Measurements from ENCODE around the gene FHIT. TPM values are rescaled to one million over a fixed set of nuclear protein-coding genes. Genes with fewer than 3 reads are reported as not detected.

FHIT gene
- total and polyA plus RNA-seq, 2 donors from 2014 or later = 20.2 to 61.2 TPM

DNA sequence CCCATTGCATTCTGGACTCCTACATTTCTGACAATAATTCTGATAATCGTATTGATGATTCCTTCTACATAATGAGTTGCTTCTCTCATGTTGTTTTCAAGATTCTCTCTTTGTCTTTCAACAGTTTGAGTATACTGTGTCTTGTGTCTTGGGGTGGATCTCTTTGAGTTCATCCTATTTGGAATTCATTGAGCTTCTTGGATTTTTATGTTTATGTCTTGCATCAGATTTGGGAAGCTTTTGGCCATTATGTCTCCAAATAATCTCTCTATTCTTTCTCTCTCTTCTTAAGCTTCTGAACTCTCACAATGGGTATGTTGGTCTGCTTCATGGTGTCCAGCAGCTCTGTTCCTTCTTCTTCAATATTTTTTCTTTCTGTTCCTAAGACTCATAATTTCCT lies 592.2 kb downstream of the FHIT start:
- FAIRE-seq (no peak), DNase-seq (no peak)
- H3K9ac ChIP-seq (ENCODE audit: low read length in 3 of 3) = no peak overlapping the region
- H3K9me3 ChIP-seq (ENCODE audit: control insufficient read depth in 2 of 3, insufficient read depth in 1 of 3, low read length in 3 of 3) = peaks cover 0 to 13% (median 0%) of the 10 kb centered on the region in 3 donors
- no peaks in the 10 kb centered on the region for H3K4me1 ChIP-seq (ENCODE audit: control insufficient read depth in 2 of 3, insufficient read depth in 2 of 3, low read depth in 1 of 3, low read length in 3 of 3)
- H3K27ac ChIP-seq (ENCODE audit: low read depth in 2 of 2, low read length in 2 of 2) = no peak overlapping the region
- H3K4me3 ChIP-seq (ENCODE audit: low read length in 3 of 3) = no peak overlapping the region
- intact Hi-C loops (cut with DNase I) = no loop called here
- H3K36me3 ChIP-seq (ENCODE audit: control insufficient read depth in 2 of 3, insufficient read depth in 3 of 3, low read length in 3 of 3) = no peaks in the 10 kb centered on the region
- no peaks in the 10 kb centered on the region for H3K27me3 ChIP-seq (ENCODE audit: control insufficient read depth, insufficient read depth, low read length)
- TF ChIP-seq, protein P1, sequence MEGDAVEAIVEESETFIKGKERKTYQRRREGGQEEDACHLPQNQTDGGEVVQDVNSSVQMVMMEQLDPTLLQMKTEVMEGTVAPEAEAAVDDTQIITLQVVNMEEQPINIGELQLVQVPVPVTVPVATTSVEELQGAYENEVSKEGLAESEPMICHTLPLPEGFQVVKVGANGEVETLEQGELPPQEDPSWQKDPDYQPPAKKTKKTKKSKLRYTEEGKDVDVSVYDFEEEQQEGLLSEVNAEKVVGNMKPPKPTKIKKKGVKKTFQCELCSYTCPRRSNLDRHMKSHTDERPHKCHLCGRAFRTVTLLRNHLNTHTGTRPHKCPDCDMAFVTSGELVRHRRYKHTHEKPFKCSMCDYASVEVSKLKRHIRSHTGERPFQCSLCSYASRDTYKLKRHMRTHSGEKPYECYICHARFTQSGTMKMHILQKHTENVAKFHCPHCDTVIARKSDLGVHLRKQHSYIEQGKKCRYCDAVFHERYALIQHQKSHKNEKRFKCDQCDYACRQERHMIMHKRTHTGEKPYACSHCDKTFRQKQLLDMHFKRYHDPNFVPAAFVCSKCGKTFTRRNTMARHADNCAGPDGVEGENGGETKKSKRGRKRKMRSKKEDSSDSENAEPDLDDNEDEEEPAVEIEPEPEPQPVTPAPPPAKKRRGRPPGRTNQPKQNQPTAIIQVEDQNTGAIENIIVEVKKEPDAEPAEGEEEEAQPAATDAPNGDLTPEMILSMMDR (IDR thresholded peaks at IDR 0.05; ENCODE audit: borderline replicate concordance, extremely low read depth, insufficient read depth) = no peak

DNA sequence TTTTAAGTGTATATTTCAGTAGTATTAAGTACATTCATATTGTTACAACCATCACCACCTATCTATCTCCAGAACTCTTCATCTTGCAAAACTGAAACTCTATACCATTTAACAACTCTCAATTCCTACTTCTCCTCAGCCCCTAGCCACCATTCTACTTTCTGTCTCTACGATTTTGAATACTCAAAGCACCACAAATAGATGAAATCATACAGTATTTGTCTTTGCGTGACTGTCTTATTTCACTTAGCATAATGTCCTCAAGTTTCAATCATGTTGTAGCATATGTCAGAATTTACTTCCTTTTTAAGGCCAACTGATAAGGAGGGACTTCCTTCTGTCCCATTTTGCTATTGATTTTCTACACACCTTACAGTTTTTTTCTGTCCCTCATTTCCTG lies 593.3 kb downstream of the FHIT start:
- Histone ChIP-seq H3K9me3 (ENCODE audit: control insufficient read depth in 2 of 3, insufficient read depth in 1 of 3, low read length in 3 of 3) (peaks cover 0 to 13% (median 0%) of the 10 kb centered on the region in 3 donors), H3K9ac (ENCODE audit: low read length in 3 of 3) (no peak overlapping the region), H3K4me1 (ENCODE audit: control insufficient read depth in 2 of 3, insufficient read depth in 2 of 3, low read depth in 1 of 3, low read length in 3 of 3) (no peaks in the 10 kb centered on the region), H3K4me3 (ENCODE audit: low read length in 3 of 3) (no peak overlapping the region), H3K27ac (ENCODE audit: low read depth in 2 of 2, low read length in 2 of 2) (no peak overlapping the region), H3K36me3 (ENCODE audit: control insufficient read depth in 2 of 3, insufficient read depth in 3 of 3, low read length in 3 of 3) (no peaks in the 10 kb centered on the region), H3K27me3 (ENCODE audit: control insufficient read depth, insufficient read depth, low read length) (no peaks in the 10 kb centered on the region)
- intact Hi-C loops (cut with DNase I) = no loop called here
- TF ChIP-seq, protein P1 (IDR thresholded peaks at IDR 0.05; ENCODE audit: borderline replicate concordance, extremely low read depth, insufficient read depth) = no peak
- FAIRE-seq (no peak), DNase-seq (no peak)

DNA sequence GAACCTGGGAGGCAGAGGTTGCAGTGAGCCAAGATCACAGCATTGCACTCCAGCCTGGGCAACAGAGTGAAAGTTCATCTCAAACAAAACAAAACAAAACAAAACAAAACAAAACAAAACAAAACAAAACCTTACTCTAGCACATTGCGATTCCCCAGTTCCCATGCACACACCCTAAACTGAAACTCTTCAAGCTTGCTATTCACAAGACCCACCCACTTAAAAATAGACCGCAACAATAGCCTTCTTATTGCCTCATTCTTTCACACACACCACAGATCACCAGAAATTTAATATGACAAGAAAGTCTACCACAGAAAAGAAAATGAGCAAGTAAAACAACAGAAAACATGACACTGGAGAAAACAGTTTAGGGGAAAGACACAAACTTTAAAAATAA lies 598.4 kb downstream of the FHIT start:
- Histone ChIP-seq H3K27ac (ENCODE audit: low read depth in 2 of 2, low read length in 2 of 2) (no peak overlapping the region), H3K36me3 (ENCODE audit: control insufficient read depth in 2 of 3, insufficient read depth in 3 of 3, low read length in 3 of 3) (no peaks in the 10 kb centered on the region), H3K4me3 (ENCODE audit: low read length in 3 of 3) (no peak overlapping the region), H3K9me3 (ENCODE audit: control insufficient read depth in 2 of 3, insufficient read depth in 1 of 3, low read length in 3 of 3) (no peaks in the 10 kb centered on the region), H3K9ac (ENCODE audit: low read length in 3 of 3) (no peak overlapping the region), H3K4me1 (ENCODE audit: control insufficient read depth in 2 of 3, insufficient read depth in 2 of 3, low read depth in 1 of 3, low read length in 3 of 3) (no peaks in the 10 kb centered on the region), H3K27me3 (ENCODE audit: control insufficient read depth, insufficient read depth, low read length) (no peaks in the 10 kb centered on the region)
- DNase-seq = no peak
- intact Hi-C loops (cut with DNase I) = no loop called here
- FAIRE-seq = no peak
- TF ChIP-seq, protein P1 (IDR thresholded peaks at IDR 0.05; ENCODE audit: borderline replicate concordance, extremely low read depth, insufficient read depth) = no peak

DNA sequence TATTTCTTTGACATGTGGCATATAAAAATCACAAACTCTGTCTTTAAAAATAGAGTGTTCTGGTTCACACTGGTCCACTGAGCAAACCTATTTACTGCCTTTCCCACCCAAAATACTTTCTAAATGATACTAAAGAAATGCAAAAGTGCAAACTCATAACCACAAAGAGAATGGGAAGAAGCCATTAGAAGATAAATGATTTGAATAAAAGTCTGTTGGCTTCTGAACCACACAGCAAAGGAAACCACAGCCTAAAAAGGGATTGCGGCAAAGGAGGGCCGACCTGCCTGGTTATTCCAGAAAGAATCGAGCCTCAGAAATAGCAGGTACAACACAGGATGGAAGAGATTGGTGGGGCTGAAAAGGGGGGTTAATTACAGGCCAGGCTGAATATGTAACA lies 599.5 kb downstream of the FHIT start:
- H3K9me3 ChIP-seq (ENCODE audit: control insufficient read depth in 2 of 3, insufficient read depth in 1 of 3, low read length in 3 of 3) = no peaks in the 10 kb centered on the region
- no peak overlapping the region for H3K27ac ChIP-seq (ENCODE audit: low read depth in 2 of 2, low read length in 2 of 2)
- FAIRE-seq = no peak
- H3K36me3 ChIP-seq (ENCODE audit: control insufficient read depth in 2 of 3, insufficient read depth in 3 of 3, low read length in 3 of 3) = no peaks in the 10 kb centered on the region
- no peak overlapping the region for H3K9ac ChIP-seq (ENCODE audit: low read length in 3 of 3)
- H3K4me1 ChIP-seq (ENCODE audit: control insufficient read depth in 2 of 3, insufficient read depth in 2 of 3, low read depth in 1 of 3, low read length in 3 of 3) = no peaks in the 10 kb centered on the region
- DNase-seq = no peak
- TF ChIP-seq, protein P1 (IDR thresholded peaks at IDR 0.05; ENCODE audit: borderline replicate concordance, extremely low read depth, insufficient read depth) = no peak
- H3K27me3 ChIP-seq (ENCODE audit: control insufficient read depth, insufficient read depth, low read length) = no peaks in the 10 kb centered on the region
- H3K4me3 ChIP-seq (ENCODE audit: low read length in 3 of 3) = no peak overlapping the region
- intact Hi-C loops (cut with DNase I) = no loop called here

Data from kidney (tissue), 14 donors.